ENCODE measurements around the gene RIBC2.
"Not testable (repeated sequence)": the region's sequence is repeated elsewhere in the genome, so short reads cannot be mapped to it uniquely, and the experiment has no call there.

The RIBC2 gene, protein sequence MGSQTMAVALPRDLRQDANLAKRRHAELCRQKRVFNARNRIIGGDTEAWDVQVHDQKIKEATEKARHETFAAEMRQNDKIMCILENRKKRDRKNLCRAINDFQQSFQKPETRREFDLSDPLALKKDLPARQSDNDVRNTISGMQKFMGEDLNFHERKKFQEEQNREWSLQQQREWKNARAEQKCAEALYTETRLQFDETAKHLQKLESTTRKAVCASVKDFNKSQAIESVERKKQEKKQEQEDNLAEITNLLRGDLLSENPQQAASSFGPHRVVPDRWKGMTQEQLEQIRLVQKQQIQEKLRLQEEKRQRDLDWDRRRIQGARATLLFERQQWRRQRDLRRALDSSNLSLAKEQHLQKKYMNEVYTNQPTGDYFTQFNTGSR

DNA sequence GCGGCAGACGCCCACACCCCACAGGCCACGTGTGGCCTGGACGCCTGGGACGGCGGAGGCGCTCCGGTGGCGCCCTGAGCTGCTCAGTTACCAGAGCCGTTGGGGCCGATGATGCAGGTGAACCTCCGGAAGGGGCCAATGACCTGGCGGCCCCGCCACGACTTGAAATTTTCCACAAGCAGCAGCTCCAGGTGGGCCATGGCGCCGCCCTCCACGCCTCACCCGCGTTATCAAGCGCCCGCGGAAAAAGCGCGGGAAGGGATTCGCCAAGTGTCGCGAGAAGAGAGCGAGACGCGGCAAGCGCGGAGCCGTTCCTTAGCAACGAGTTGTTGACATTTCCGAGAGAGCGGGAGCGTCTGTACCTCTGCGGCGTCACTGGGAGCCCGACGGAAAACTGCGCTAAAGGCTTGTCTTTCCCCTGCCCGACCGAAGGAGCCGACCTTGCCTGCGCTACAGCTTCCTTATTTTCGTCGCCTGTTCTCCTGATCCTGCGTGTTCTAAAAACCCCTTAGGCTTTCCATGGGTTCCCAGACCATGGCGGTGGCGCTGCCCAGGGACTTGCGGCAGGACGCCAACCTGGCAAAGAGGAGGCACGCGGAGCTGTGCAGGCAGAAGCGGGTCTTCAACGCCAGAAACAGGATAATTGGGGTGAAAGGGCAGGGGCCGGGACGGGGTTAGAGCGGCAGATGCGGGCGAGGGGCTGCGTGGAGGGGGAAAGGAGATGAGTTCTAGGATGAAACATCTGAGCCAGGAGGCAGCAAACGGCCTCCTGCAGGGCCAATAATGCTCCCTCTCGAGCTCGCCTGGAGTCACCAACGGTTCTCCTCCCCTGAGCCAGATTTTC lies at the start of gene RIBC2, which contains the start of gene SMC1B:
Gene RIBC2 (plus strand): TSS at position 326 of the 844 bp plus-strand sequence. CDS start 194 bp downstream, at position 520.
Gene SMC1B (minus strand): TSS at position 232 of the 844 bp plus-strand sequence. CDS start 32 bp downstream, at position 200.
- peak; percentile 89 for DNase-seq (ENCODE audit: low spot score)

DNA sequence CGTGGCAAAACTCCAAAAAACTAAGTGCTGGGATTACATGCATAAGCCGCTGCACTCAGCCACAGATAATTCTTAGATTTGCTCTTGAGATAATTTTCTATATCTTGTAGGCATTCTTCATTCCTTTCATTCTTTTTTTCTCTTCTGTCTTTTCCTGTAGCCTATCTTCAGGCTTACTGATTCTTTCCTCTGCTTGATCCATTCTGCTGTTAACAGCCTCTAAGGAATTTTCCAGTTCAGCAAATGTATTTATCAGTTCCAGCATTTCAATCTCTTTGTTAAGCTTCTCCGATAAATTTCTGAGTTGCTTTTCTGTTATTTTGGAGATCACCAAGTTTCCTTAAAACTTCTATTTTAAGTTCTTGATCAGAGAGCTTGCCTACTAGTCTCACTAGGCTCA lies 46.8 kb upstream of the RIBC2 start:
- DNase-seq (ENCODE audit: low spot score): no peak

DNA sequence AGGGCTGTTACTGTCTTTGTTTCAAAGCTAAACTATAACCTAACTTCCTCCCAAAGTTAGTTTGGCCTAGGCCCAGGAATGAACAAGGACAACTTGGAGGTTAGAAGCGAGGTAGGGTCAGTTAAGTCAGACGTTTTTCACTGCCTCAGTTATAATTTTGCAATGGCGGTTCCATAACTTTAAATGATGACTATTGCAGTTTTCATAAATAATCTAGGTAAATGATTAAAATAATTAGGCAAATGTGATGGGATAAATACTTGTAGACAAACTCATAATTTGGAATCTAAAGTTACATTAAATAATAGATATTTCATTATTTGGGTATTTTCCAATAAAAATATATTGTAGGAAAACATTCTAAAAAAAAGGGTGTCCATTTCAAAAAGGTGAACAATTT lies 39.9 kb upstream of the RIBC2 start:
- not testable (repeated sequence) for DNase-seq (ENCODE audit: low spot score)

DNA sequence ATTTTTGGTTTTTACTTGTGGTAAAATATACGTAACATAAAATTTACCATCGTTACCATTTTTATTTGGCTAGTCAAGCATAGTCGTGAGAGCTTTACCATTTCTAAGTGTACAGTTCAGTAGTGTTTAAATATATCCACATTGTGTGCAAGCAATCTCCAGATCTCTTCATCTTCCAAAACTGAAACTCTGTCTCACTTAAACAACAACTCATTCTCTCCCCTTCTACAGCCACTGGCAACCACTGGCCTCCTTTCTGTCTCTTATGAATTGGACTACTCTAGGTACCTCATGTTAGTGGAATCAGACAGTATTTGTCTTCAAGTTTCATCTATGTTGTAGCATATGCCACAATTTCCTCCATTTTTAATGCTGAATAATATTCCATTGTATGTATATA lies 37.5 kb upstream of the RIBC2 start:
- DNase-seq (ENCODE audit: low spot score): no peak

DNA sequence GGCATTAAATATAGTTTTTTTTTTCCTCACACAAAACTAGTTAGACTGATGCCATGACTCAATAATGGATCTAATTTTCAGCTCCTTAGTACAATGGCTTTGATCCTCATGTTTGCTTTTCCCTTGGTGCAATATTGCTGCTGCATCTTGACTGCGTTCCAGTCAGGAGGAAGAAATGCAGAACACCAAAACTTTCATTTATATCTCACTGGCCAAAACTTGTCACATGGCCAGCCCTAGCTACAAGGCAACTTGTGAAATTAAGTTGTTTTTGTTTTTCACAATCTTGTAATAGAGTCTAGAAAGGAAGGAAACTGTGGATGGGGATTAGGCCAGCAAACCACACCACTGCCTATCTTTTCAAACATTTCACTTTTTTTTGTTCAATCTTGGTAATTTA lies 36.8 kb upstream of the RIBC2 start:
- DNase-seq (ENCODE audit: low spot score): no peak

DNA sequence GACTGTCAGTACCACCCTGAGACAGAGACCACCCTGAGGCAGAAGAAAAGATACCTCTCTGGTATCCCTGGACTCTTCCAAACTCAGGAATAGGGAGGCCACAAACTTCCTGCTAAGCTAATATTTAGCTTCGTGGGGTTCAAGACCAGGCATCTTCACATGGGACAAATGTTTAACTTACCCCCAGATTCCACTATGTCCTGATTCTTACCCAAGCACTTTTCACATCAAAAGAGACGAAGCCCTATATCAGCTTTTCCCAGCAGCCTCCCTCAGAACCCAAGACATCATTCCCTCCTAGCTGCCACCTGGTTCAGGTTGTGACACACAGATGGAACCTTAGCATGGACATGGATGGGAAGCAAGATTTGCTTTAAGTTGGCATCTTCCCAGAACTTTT lies 32.1 kb upstream of the RIBC2 start:
- DNase-seq (ENCODE audit: low spot score): no peak

DNA sequence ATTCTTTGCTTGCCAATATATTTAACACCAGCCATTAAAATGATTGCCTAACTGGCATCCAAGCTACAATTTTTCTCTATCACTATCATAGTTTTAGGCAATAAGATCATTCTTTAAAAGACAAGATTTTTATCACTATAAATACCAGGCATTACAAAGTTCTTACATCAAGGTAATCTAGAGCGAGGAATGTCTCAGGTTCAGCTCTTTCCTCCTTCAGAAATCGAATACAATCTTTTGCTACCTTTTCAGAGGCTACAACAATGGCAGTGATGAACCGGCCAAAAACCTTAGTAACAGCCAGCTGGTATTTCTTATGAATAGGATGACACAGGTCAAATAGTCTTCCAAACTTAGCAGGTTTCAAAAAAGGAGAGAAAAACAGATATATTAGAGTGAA lies 23.9 kb upstream of the RIBC2 start:
- DNase-seq (ENCODE audit: low spot score): no peak

DNA sequence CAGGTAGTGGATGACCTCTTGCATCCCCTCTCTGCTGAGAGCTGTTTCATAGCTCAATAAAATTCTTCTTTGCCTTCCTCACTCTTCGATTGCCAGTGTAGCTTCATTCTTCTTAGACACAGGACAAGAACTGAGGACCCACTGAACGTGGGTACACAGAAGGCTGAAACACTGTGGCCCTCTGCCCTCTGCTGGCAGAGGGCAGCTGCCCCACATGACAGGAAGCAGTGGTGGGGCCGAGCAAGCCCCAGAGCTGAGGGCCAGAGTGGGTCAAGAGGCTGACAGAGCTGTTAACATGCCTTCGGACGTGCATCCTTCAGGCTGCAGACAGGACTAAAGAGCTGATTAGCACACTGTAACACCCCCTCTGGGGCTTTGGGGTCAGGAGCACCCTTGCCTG lies 15.7 kb upstream of the RIBC2 start:
- DNase-seq (ENCODE audit: low spot score): no peak

DNA sequence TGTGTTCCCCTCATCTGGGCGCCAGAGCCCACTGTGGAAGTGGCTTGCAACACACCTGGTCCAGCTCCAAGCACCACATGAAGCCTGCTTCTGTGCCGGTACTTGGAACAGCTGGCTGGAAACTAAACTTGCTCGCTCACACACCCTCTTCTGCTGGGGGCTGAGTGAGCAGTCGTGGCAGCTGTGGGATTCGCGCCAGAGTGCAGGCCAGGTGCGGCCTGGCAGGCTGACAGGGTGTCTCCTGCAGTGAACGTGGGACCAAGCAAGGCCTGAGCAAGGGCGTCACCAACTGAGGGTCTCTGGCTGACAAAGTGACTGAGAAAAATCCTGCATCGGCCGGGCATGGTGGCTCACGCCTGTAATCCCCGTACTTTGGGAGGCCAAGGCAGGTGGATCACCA lies 15.3 kb upstream of the RIBC2 start:
- DNase-seq (ENCODE audit: low spot score): no peak

DNA sequence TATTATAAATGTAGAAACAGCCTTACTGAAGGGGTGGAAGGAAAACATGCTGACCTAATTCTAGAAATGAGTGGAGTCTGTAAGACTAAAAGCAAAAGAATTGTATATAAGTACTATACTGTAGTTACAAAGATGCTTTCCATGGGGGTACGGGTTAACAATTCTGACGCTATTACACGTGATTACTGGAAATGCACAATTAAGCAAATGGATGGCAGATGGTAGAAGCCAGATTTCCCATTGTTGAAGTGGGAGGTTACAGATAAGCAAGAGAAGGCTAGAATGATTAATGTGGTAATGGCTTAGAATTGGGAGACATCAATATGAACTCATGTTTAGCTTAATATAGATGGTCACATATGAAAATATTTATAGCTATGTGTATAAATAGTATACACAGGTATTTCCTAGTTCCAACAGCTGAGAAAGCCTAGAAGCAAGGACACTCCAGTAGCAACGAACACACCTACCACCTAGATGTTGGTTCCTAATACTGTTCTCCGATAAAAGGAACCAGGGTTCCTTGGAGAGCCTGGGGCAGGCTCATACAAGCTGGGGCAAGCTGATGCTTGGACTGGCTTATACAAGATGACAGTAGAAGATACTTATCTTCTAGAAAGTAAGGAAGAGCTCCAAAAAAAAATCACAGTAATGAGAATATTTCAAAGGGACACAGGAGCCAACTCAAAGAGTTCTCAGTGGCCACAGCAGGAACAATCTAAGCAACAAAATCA lies 13.6 kb upstream of the RIBC2 start:
- DNase-seq (ENCODE audit: low spot score): no peak

DNA sequence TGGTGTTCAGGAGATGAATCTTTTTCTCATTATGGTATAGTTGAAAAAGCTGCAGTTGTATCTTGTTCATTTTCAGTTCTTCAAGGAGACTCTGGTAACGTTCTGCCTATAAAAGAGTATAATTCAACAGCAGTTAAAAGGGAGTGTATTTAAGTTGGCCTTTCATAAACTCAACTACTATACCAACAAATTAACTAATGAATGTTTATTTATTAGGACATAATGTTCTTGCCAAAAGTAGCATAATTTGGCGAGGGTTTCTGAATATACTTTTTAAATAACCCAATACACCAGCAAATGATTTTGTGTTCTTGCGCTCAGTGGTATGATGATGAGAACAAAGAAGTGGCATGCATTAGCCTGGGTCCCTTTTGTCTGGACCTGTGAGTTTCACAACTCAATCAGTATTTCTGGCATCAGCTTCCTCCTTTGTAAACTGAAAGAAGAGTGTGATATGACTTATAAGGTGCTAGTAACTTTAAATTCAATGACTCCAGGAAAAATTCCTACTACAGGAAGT lies 11.0 kb upstream of the RIBC2 start:
- no peak for DNase-seq (ENCODE audit: low spot score)

DNA sequence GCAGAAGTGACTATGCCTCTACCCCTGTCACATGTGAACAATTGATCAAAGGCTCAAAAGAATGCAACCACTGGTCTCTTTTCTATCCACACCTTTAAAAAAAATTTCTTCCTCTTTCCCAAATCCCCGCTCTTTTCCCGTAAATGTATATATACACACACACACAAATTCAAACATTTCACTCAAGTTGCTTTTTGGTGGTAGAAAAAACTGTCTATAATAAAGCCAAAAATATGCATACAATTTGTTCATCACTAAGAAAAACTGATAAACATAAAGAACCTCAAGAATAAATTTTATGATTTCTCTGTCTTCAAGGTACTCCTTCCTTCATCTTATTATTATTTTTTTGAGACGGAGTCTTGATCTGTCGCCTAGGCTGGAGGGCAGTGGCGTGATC lies 5.7 kb upstream of the RIBC2 start:
- no peak for DNase-seq (ENCODE audit: low spot score)

DNA sequence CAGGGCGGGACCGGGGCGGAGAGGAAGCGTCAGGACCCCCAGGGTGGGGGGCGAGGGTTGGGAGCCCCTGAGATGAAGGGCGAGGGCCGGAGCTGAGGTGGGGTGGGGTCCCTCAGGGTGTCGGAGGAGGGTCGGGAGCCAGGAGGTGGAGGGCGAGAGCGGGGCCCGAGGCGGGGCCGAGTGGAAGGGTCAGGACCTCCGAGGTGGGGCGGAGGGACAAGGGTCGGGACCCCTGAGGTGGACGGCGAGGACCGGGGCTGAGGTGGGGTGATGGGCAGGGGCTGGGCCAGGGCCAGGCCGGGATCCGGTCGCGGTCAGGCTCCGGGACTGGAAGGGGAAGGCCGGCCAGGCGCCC lies 503 bp upstream of the RIBC2 start:
- DNase-seq (ENCODE audit: low spot score): no peak

DNA sequence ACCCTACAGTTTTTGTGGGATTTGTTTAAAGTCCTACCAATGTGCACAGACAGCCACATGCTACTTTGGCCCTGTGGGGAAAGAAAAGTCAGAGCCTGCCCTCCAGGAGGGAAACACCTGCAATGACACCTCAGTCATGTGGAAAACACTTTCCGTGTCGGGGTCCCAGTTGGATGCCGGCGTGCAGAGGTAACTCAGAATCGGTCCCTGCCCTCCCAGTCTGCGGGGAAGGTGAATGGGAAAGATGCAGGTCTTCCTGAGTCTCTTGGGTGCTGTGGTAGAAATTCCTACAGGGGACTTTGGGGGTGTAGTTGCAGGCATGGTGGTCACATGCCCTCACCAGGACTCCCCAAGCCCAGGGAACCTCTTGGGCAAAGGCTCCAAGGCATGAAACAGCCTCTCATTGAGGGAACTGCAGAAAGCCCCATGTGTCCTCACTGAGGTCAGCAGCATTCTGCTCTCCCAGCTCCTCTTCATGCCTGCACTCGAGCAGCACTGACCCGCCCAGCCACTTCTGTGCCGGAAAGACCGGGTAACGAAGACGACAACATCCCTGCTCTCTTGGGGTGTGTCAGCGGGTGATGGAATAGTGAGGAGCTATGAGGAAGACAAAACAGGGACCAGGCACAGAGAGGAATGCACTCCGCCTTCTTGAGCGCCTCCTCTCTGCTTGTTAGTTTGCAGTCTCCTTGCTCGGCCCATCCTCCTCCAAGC lies 4.7 kb downstream of the RIBC2 start:
- DNase-seq (ENCODE audit: low spot score): no peak

DNA sequence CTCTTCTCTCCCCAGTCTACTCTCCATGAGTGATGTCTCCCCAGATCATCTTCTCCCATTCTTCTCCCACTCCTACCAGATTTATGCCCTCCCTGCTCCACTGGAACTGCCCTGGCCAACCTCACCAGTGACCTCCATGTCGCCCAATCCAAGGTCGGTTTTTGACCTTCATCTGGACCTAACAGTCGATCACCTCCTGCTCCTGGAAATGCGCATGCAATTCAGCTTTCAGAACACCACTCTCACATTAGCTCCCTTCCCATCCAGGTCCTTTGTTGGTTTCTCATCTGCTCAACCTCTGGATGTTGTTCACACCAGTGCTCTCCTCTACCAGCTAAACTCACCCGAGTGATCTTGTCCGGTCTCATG lies 5.3 kb downstream of the RIBC2 start:
- no peak for DNase-seq (ENCODE audit: low spot score)

DNA sequence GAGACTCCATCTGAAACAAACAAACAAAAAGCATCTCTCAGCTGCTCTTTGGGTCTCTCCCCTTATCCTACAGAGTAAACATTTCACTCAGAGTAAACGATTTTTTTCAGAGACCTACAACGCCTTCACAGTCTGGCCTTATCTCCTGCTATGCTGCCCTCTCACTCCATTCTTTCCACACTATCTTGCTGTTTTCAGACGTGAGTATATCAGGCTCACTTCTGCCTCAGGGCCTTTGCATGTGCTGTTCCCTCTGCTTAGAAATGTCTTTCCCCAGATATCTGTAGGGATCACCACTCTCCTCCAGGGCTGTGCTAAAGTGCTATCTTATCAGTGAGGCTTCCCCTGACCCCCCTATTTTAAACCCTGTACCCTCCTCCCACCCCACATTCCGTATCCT lies 6.5 kb downstream of the RIBC2 start:
- DNase-seq (ENCODE audit: low spot score): no peak

DNA sequence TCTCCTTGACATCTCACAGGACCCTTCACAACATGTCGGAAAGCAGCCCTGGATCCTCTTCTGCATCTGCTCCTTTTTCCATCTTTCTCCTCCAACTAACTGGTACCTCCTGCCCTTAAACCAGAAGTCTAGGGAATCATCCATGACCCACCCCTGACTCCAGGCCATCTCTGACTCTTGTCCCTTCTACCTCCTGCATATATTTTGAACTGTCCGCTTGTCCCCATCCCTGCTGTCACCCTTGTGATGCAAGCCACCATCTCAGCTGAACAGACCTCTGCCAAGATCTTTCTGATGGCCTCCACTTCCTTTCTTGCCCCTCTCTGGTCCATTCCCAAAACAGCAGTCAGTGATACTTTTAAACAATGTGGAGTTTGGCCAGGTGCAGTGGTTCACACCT lies 7.0 kb downstream of the RIBC2 start:
- no peak for DNase-seq (ENCODE audit: low spot score)

DNA sequence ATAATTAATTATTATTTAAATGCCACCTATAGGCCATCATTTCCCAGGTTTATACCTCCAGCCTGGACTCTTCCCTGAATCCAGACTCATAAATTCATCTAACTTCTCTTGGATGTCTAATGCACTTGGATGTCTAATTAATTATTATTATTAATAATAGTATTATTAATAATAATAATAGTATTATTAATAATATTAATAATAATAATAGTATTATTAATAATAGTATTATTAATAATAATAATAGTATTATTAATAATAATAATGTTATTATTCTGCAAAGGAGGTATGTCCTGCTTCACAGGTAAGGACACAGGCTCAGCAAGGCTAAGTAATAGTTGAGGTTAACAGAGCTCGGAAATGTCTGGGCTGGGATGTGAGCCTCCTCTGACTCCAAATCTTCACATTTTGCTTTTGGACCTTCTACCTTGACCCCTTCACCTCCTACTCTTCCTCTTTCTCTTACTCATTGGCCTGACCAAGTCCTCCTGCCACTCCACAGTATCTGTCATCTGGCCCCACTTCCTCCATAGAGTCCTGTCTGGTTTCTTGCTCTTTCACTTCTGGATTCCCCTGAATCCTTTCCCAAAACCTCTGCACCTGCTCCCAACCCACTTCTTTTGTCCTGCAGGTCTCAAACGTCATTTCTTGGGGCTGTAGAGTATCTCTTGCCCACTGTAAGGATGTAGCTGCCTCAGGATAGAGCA lies 8.0 kb downstream of the RIBC2 start:
- no peak for DNase-seq (ENCODE audit: low spot score)

DNA sequence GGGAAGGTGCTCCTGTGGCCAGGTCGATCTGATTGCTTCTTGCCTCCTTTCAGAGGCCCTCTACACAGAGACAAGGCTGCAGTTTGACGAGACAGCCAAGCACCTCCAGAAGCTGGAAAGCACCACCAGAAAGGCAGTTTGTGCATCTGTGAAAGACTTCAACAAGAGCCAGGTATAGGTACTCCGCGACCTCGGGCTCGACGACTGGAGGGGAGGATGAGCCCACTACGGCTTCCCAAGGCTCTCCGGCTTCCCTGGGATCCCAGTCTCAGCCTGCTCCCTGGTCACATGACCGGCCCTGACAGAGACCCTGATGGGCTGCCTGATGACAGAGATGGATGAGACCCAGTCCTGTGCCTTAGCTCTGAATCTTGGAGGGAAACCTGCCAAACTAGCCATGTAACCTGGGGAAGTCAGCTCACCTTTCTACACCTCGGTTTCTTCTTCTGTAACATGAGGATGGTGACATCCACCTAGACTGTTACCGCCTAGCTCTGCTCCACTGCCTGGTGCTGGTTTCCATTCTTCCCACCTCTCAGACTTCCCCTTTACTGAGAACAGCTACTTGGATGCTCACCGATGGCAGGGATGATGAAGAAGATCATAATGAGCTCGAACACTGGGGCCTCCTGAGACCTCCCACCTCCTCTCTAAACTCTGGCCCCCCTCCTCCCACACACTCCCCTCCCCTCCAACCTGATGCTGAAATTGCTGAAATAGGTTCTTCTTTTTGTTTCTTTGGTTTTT lies 8.9 kb downstream of the RIBC2 start:
- no peak for DNase-seq (ENCODE audit: low spot score)

DNA sequence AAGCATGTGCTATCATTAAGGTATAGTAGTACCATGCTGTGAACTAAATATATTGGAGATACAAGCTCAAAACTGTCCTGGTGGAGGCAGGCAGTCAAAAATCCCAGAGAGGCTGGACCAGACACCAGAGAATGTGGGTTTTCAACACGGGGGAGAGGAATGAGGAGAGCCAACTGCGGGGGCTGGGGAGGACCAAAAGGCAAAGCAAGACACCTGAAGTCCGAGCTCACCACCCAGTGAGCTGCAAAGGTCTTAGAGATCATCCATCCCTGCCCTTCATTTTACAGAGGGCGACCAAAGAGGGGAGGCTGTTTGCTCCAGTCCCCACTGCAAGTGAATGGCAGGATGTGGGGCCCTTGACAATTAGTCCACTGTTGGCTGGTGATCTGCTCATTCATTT lies 10.0 kb downstream of the RIBC2 start:
- no peak for DNase-seq (ENCODE audit: low spot score)

Measured in CD4-positive, alpha-beta T cell treated with Interleukin-2 at 100 ng/mL for 4 hours (primary cell).